Sigmoid colon (tissue), 7 donors: ENCODE results near the gene LHFPL4. TPM values are rescaled to one million over a fixed set of nuclear protein-coding genes. Genes with fewer than 3 reads are reported as not detected.

Experiments
- DNase-seq: peaks from one replicate; pipeline ENCODE4 v3.0.0-alpha.2; 2019
- H3K27ac ChIP-seq, 4 donors: fragments of 200-600 bp; sonication (generic); one replicate each; pipeline ENCODE4 v1.5.1; 2016 to 2019; ENCODE audit warnings: mild to moderate bottlenecking in 1 of 4
- H3K27me3 ChIP-seq, 3 donors: fragments of 200-600 bp; sonication (generic); one replicate each; pipeline ENCODE4 v1.5.1; 2019; ENCODE audit warnings: mild to moderate bottlenecking in 1 of 3
- H3K36me3 ChIP-seq, 4 donors: fragments of 200-600 bp; sonication (generic); one replicate each; pipeline ENCODE4 v1.5.1; 2016 to 2019
- H3K4me1 ChIP-seq, 4 donors: fragments of 200-600 bp; sonication (generic); one replicate each; pipeline ENCODE4 v1.5.1; 2017 to 2019
- H3K4me3 ChIP-seq, 4 donors: fragments of 200-600 bp; sonication (generic); one replicate each; pipeline ENCODE4 v1.5.1; 2017 to 2019; ENCODE audit warnings: mild to moderate bottlenecking in 2 of 4, moderate library complexity in 1 of 4
- H3K9me3 ChIP-seq, 4 donors: fragments of 200-600 bp in 3 of 4; sonication (generic) in 3 of 4; one replicate each; pipeline versions ENCODE4 v1.5.1 to v1.6.1; 2013 to 2019
- EP300 ChIP-seq, 4 donors: sonication (generic); formaldehyde crosslinking; IDR thresholded peaks; one replicate each; pipeline ENCODE4 v1.6.1; 2017; ENCODE audit warnings: antibody characterized with exemption in 4 of 4
- POLR2A ChIP-seq, 2 donors: fragments of 450-650 bp; IDR thresholded peaks; one replicate each; pipeline ENCODE4 v1.6.1; 2016; ENCODE audit warnings: antibody characterized with exemption in 2 of 2, mild to moderate bottlenecking in 2 of 2, moderate library complexity in 2 of 2
- POLR2AphosphoS5 ChIP-seq, 4 donors: sonication (generic); formaldehyde crosslinking; IDR thresholded peaks; one replicate each; pipeline ENCODE4 v1.6.1; 2017; ENCODE audit warnings: antibody characterized with exemption in 4 of 4
- WGBS, 2 donors: extraction: QIAGEN DNeasy Blood & Tissue Kit; methylation state at CpG; one replicate each; pipeline ENCODE4 v1.1.7; 2013; 5-methylcytosine and 5-hydroxymethylcytosine counted together
- intact Hi-C: fragments of 100-400 bp; cut with DNase I; formaldehyde crosslinking; loops from one replicate; pipeline ENCODE4 v1.15.1; 2023
- polyA plus RNA-seq, 3 donors: library from polyadenylated mRNA; stranded (reverse); fragments of 200-250 nt; gene quantifications; one replicate each; pipeline ENCODE4 v1.2.3, GENCODE V29; 2013
- total RNA-seq, 4 donors: library from RNA; depleted of rRNA; stranded (reverse); fragments of >200 nt; gene quantifications; one replicate each; pipeline ENCODE4 v1.1.0, GENCODE V29; 2016
- TF ChIP-seq, protein P1 (sequence below), 4 experiments: fragments of 450-650 bp in 3 of 4; fragments of 200-600 bp in 1 of 4; IDR thresholded peaks; one replicate each; pipeline ENCODE4 v1.5.1; 2016 to 2019; ENCODE audit warnings: antibody characterized with exemption in 4 of 4, mild to moderate bottlenecking in 3 of 4, moderate library complexity in 2 of 4
- donor health status: healthy with polysubstance abuse.
- donor health status: Bipolar disorder and iron deficiency.
- donor health status: healthy.

The LHFPL4 gene
- total and polyA plus RNA-seq, 7 donors, result 0.26 to 5.1 (median 0.72) TPM; not detected in 3

DNA sequence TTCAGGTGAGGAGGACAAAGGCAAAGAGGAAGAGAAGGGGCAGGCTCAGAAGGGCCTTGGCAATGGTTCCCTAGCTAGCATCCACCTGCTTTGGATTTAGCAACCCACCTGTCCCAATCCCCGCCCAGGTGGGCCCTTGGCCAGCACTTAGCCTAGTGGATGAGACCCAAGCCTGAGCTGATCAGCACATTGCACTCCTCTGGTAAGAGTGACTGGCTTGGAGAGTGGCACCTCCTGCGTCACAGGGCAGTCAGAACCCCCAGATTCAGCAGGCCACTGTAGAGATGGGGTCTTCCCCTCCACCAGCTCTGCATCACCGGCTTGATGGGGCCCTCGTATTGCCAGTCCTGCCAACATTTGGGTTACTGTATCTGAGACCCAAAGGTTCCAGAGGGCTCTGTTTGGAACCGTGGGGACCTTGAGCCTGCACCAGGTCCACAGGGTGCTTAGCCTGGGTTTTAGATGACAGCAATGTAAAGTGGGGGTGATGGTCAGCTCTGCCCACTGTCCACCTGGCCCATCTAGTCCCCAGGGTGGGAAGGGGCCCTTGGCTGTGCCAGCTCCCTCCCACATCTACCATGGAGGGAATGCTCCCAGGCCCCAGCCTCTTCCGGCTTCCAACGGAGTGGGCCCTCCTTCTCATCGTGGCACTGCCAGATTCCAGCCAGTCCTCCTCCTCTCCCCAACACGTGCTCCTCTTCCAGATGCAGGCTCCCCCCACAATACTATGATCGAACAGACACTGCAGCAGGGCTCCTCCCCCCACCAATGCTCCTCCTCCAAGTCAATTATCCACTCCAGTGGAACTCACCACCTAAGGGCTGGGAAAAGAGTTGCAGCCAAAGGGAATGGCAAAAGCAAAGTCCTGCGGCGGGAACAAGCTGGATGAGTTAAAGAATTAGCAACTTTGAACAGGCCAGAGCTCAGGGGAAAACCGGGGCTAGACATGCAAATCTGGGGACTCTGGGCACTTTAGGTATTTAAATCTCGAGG lies 45.7 kb downstream of the LHFPL4 start:
- 58 to 67% methylated on average over 14 of the region's 14 CpGs for WGBS, 2 donors
- H3K4me1 ChIP-seq, result no peaks in the 10 kb centered on the region
- intact Hi-C loops, result no loop called here
- H3K27ac ChIP-seq, result no peak overlapping the region
- H3K9me3 ChIP-seq, result no peaks in the 10 kb centered on the region
- no peak for TF ChIP-seq POLR2A (IDR thresholded peaks at IDR 0.05)
- TF ChIP-seq EP300 (IDR thresholded peaks at IDR 0.05), result no peak
- no peak for TF ChIP-seq POLR2AphosphoS5 (IDR thresholded peaks at IDR 0.05)
- TF ChIP-seq, protein P1, sequence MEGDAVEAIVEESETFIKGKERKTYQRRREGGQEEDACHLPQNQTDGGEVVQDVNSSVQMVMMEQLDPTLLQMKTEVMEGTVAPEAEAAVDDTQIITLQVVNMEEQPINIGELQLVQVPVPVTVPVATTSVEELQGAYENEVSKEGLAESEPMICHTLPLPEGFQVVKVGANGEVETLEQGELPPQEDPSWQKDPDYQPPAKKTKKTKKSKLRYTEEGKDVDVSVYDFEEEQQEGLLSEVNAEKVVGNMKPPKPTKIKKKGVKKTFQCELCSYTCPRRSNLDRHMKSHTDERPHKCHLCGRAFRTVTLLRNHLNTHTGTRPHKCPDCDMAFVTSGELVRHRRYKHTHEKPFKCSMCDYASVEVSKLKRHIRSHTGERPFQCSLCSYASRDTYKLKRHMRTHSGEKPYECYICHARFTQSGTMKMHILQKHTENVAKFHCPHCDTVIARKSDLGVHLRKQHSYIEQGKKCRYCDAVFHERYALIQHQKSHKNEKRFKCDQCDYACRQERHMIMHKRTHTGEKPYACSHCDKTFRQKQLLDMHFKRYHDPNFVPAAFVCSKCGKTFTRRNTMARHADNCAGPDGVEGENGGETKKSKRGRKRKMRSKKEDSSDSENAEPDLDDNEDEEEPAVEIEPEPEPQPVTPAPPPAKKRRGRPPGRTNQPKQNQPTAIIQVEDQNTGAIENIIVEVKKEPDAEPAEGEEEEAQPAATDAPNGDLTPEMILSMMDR (IDR thresholded peaks at IDR 0.05), result no peak
- H3K4me3 ChIP-seq, result no peak overlapping the region
- no peaks in the 10 kb centered on the region for H3K36me3 ChIP-seq
- H3K27me3 ChIP-seq, result peaks cover 3 to 40% (median 25%) of the 10 kb centered on the region in 3 donors
- DNase-seq, result no peak

DNA sequence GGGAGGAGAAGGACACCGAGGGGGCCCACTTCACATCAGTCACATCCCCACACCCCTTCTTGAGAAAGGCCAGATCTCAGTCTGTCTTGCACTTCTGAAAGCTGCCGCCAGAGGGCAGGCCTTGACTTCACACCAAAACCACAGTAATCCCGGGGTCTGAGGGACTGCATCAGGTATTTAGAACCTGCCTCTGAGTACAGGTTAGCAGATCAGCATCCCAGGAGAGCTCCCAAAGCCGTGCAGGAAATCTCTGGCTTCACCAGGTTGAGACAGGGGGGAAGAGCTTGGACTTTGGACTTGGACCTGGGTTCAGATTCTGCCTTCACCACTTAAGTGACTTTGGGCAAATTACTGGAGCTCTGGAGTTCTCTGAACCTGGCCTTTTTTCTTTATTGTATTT lies 50.3 kb downstream of the LHFPL4 start:
- Histone ChIP-seq H3K36me3 (no peaks in the 10 kb centered on the region), H3K4me3 (no peak overlapping the region), H3K4me1 (peaks cover 0 to 17% (median 15%) of the 10 kb centered on the region in 4 donors), H3K27ac (no peak overlapping the region), H3K9me3 (no peaks in the 10 kb centered on the region), H3K27me3 (peaks cover 10 to 50% (median 33%) of the 10 kb centered on the region in 3 donors)
- WGBS, 2 donors, result 1 to 6% methylated on average over 4 of the region's 4 CpGs
- TF ChIP-seq, protein P1 (IDR thresholded peaks at IDR 0.05), result peak; percentile 18 to 77 (median 68)
- TF ChIP-seq EP300 (IDR thresholded peaks at IDR 0.05), result no peak
- DNase-seq, result peak; percentile 75
- intact Hi-C loops, result no loop called here

DNA sequence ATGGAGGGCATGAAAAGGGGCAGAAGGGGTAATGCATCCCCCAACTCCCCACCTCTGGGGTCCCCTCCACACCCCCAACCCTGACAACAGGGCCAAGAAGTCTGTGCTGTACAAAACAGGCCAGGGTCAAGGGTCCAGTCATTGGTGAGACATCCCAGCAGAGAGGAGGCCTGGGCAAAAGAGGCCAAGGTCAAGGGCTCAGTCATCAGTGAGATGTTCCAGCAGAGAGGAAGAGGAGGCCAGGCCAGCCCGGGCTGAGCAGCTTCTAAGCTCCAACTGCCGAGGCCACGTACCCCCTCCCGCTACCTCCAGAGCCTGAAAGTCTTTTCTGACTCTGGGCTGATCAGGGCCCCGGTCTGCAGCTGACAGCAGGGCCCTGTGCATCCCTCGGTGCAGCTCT lies 52.4 kb downstream of the LHFPL4 start:
- H3K9me3 ChIP-seq, result no peaks in the 10 kb centered on the region
- TF ChIP-seq, protein P1 (IDR thresholded peaks at IDR 0.05), result no peak
- TF ChIP-seq POLR2A (IDR thresholded peaks at IDR 0.05), result no peak
- TF ChIP-seq EP300 (IDR thresholded peaks at IDR 0.05), result no peak
- TF ChIP-seq POLR2AphosphoS5 (IDR thresholded peaks at IDR 0.05), result no peak
- H3K4me1 ChIP-seq, result peaks cover 0 to 17% (median 15%) of the 10 kb centered on the region in 4 donors
- no peaks in the 10 kb centered on the region for H3K36me3 ChIP-seq
- WGBS, 2 donors, result 67 to 73% methylated on average over 6 of the region's 6 CpGs
- no peak overlapping the region for H3K4me3 ChIP-seq
- intact Hi-C loops, result no loop called here
- DNase-seq, result no peak
- H3K27me3 ChIP-seq, result peaks cover 10 to 41% (median 29%) of the 10 kb centered on the region in 3 donors
- H3K27ac ChIP-seq, result no peak overlapping the region

DNA sequence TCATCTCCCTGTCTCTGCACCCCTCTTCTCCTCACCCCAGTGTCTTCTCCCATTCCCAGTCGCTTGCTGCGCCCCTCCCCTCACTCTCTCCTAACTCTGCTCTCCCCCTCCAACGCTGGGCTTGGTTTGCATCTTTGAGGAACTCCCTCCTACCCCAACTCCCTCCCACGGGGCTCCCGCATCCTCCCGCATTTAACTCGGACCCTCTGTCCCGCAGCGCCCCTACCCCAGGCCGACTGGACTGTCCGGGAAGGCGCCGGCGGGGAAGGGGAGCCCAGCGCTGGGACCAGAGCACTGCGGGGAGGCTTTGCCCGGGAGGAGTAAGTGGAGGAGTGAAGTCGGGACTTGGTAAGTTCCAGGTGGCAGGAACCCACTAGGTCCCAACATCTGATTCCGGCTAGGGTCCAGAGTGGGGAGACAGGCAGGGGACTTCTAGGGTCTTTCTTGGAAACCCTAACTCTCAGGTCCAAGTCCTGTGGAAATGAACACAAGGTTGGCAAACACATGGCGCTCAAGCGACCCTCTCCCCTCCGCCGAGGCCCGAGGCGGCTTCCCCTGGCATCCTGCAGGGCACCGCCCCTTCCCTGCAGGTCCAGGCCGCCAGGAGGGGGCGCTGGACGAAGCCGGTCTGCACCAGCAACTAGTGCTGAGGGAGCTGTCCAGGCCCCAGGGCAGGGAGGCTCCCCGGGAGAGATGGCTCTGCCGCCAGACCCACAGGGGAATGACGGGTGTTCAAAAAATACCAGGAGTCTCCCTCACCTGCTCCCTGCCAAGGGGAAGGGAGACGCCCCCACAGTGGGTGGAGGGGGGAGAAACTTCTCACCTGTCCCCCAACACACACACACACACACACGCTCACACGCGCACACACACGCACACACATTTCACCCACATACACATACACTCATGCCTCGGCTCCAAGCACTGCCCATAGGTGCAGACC lies 53.2 kb downstream of the LHFPL4 start:
- TF ChIP-seq POLR2A (IDR thresholded peaks at IDR 0.05) (no peak), POLR2AphosphoS5 (IDR thresholded peaks at IDR 0.05) (no peak), EP300 (IDR thresholded peaks at IDR 0.05) (no peak)
- TF ChIP-seq, protein P1 (IDR thresholded peaks at IDR 0.05), result peak in 2 of 4 experiments; percentile 18 to 21
- no peak for DNase-seq
- WGBS, 2 donors, result 13 to 16% methylated on average over 39 of the region's 39 CpGs

More for the DNA sequence above, 53.2 kb downstream of the LHFPL4 start:
- Histone ChIP-seq H3K4me1 (peaks cover 0 to 17% (median 15%) of the 10 kb centered on the region in 4 donors), H3K4me3 (peak overlapping the region in 1 of 4 donors; percentile 16), H3K36me3 (no peaks in the 10 kb centered on the region), H3K27ac (no peak overlapping the region), H3K27me3 (peaks cover 10 to 41% (median 29%) of the 10 kb centered on the region in 3 donors), H3K9me3 (no peaks in the 10 kb centered on the region)
- intact Hi-C loops, result no loop called here
